GM18502 (cell line): ENCODE data around the gene GPR87.

Experiments
- ATAC-seq: cut with Tn5 transposase; IDR thresholded peaks from one replicate; pipeline ENCODE4 v1.9.1; 2021; ENCODE audit warnings: mild to moderate bottlenecking; ENCODE audit not compliant: unreplicated experiment, poor library complexity

The GPR87 gene

DNA sequence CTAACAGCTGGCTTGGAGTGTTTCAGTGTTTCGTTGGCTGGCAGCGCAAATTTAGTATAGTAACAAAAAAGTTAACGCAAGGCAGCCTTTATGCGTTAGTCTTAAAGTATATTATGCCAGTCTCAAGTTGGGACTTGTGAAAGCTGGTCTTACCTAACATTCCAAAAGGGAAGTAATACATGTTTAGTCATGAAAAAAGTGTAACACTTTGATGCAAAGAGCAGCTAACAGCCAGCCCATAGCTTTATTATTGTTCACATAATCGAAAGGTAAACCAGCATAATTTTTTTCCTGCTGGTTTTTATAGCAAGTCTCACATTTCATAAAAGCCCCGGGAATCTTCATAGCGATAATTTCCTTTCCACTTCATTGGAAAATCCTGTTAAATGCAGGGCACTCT, 2.4 kb upstream of the GPR87 start:
- no peak for ATAC-seq

- ATAC-seq: no peak
Measured at GRCh38 chr3:151318313-151318712, 1.7 kb upstream of the GPR87 start.

DNA sequence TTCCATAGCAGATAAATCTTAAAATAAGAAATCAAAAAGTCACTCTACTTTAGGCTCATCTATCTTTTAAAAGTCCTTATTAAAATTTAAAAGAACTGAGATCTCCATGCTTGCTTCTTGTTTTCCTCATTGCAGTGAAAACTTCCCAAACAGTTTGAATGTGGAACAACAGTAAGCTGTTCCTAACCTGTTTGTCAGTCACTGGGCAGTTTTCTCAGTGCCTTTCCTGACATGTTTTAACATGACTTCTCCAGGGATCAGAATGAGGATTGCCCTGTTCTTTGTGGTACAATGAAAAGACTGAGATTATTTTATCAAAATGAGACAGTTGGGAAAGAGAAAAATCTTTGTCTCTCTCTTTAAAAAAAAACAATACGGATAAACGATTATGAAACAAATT, 774 bp downstream of the GPR87 start:
- ATAC-seq: no peak

GRCh38 chr3:151315136-151315535, 1.5 kb downstream of the GPR87 start:
- ATAC-seq: no peak

- no peak for ATAC-seq
Measured at GRCh38 chr3:151314593-151314992, 2.0 kb downstream of the GPR87 start.

DNA sequence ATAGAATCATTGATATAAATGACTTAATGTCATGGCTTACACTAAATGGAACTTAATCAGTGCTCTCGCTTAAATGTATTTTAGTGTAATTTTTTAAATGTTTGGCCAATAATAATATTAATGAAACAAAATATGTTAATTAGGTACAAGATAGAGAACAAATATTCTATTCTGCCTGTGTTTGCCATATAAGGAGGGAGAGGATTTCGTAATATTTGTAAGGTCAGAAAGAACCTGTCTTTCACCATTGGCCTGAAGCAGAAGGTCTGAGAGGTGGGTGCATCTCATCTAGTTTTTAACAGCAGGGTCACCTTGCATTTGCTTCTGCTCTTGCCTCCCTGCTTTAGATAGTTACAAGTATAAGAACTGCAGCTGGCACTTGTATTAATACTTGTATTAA, 2.5 kb downstream of the GPR87 start:
- ATAC-seq: no peak

DNA sequence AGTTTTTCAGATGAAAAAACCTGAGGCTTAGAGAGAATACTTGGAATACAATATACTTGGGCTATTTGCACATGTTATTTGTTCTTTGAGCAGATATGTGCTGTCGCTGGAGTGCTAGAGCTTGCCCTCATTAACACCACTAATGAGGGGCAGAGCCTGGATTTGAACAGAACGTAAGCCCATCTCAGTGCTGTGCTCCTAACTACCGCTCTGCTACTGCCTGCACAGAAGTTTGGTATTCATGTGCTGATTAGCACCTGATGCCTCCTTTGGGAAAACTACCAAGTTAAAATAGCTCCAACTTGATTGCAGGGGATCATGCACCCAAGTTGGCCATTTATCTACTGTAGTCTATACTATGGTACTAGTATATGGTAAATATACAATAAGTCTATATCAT, 3.6 kb downstream of the GPR87 start:
- ATAC-seq: no peak

GRCh38 chr3:151309566-151309965, 7.1 kb downstream of the GPR87 start:
- ATAC-seq: no peak

- no peak for ATAC-seq
Measured at GRCh38 chr3:151307583-151308488, 8.8 kb downstream of the GPR87 start.

DNA sequence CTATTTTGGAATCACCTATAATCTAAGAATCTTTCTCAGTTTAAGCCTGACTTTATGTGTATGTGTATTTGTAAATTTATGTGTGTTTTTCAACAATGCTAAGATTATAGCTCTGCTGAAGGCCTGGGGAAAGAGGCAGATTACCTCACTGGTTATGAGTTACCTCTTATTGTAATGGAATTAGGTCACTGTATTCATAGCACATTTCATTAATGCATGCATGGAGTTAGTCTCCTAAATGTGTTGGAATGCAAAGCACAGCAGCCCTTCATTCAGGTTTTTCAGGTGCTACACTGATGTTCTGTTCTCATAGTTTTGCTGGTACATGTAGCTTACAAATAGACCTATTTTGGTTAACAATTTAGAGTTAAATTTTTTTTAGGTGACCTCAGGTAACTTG, 9.5 kb downstream of the GPR87 start:
- no peak for ATAC-seq

DNA sequence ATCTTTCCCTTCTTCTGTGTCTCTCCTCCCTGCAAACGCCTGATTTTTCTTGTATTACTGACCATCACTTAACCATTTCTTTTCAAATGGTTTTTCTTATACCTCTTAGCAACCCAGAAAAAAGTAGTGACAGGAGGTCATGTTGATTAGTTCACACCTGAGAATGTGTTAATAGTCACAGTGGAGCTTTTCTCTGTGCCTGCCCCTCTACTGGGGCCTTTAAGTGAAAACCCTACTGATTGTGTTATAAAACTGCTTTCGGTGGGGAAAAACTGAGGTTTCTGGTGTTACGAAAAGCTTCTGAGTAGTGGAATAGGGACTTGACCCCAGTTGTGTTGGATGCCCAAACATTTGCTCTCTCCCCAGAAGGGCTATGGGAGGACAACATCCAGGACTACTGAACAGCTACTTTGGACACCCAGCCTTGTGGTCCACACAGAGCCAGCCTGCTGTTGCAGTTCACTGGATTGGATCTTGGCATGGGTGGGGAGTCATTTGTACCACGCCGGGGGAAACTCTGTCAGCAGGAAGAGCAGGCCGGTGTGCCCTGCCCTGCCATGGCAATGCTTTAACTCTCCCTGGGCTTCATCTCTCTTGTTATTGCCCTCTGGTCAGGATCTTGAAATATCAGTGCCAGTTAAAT, 10.3 kb downstream of the GPR87 start:
- no peak for ATAC-seq

GRCh38 chr3:151305775-151306151, 10.9 kb downstream of the GPR87 start:
- no peak for ATAC-seq

GRCh38 chr3:151305060-151305774, 11.4 kb downstream of the GPR87 start:
- ATAC-seq: no peak

DNA sequence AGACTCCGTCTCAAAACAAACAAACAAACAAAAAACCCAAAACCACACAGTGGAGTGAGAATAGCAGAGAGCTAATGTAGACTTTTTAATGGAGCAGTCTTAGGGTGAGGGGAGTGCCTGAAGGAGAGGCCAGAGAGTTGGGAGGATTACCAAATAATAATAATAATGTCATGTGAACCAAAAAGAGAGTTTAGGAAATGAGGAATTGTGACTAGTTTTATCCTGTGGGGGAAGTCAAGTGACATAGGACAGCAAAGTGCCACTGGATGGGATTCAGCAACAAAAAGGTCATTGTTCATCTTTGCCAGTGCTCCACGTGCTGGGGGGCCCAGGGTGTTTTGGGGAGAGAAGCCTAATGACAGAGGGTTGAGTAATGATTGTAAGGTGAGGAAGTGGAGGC, 12.9 kb downstream of the GPR87 start:
- no peak for ATAC-seq

DNA sequence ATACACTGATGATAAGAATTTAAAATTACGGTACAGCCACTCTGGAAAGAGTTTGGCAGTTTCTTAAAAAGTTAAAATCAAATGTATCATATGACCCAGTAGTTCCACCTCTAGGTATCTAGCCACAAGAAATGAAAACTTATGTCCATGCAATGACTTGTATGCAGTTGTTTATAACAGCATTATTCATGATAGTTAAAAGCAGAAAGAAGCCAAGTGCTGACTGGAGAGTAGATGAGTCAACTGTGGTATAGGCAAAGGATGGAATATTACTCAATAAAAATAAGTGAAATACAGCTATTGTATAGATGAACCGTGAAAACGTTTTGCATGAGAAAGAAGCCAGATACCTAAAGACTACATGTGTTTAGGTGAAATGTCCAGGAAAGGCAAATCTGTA, 14.8 kb downstream of the GPR87 start:
- ATAC-seq: no peak

GRCh38 chr3:151300539-151300938, 16.1 kb downstream of the GPR87 start:
- no peak for ATAC-seq

DNA sequence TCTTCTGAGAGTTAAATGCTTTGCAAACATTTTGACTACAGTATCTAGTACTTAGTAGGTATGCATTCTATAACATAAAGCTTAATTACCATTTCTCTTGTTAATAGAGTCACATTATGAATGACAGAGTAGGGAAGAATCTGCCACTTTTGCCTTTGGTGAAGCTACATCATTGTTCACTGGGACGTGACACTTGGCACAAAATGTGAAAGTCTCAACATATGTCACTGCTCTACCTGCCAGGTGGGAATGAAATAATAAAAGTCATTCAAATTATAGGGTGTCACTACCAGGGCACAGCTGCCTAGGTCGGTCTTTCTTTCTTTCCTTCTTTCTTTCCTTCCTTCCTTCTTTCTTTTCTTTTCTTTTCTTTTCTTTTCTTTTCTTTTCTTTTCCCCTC, 17.6 kb downstream of the GPR87 start:
- no peak for ATAC-seq

- no peak for ATAC-seq
Measured at GRCh38 chr3:151297429-151297828, 19.2 kb downstream of the GPR87 start.

DNA sequence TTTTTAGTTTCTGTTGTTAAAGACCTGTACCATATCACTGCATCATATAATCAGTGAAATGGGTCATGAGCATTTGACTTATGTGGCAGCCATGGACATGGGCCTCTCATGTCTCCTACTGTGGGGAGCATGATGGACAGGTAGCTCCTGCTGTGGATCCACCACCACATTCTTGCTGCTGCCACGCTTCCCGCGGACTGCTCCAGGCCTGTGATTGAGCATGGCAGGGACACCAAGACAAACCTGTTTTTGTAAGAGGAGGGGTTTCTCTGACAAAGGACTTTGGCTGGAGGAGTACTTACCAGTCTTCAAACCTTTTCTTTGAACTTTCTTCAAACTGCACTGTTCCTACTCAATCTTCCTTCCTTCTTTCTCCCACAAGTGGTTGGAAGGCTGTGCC, 20.4 kb downstream of the GPR87 start:
- no peak for ATAC-seq

DNA sequence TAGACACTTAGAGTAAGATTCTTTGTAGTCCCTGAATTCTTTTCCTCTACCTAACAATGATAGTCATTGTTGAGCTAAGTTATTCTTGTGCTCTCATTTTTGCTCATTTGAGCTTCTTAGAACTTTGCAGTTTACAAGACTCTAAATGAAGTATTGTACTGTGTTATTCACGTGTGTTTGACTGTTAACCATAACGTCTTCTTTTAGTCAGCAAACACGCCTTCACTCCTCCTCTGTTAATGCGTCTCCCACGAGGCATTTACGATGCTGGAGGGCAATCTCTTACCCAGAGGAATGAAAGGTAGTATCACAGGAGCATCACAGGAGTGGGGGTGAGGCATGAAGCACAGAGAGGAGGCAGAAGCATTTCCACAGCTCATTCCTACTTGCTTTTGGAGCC, 23.5 kb downstream of the GPR87 start:
- ATAC-seq: no peak

- no peak for ATAC-seq
Measured at GRCh38 chr3:151290673-151291072, 25.9 kb downstream of the GPR87 start.
